ENCODE measurements around the gene CYTH3.
"Not testable (repeated sequence)": the region's sequence is repeated elsewhere in the genome, so short reads cannot be mapped to it uniquely, and the experiment has no call there.

Gene CYTH3

GRCh38 chr7:6286486-6286885, 14.1 kb upstream of the CYTH3 start:
- Histone ChIP-seq H4K20me1 (ENCODE audit: low read depth, low read length) (no peaks in the 10 kb centered on the region), H3F3A (ENCODE audit: insufficient read depth) (no peaks in the 10 kb centered on the region), H3K9ac (ENCODE audit: low read length) (no peak overlapping the region), H3K9me3 (ENCODE audit: insufficient read depth, low read length) (no peaks in the 10 kb centered on the region), H3K4me3 (ENCODE audit: insufficient read depth, low read length, poor library complexity, severe bottlenecking) (no peak overlapping the region), H2AFZ (ENCODE audit: low read depth, low read length, severe bottlenecking) (no peak overlapping the region), H3K79me2 (ENCODE audit: insufficient read depth, low read length) (no peaks in the 10 kb centered on the region), H3K27ac (ENCODE audit: low read depth, low read length) (no peak overlapping the region), H3K27me3 (ENCODE audit: low read length) (peaks cover 3% of the 10 kb centered on the region; the same call in 1 of the 2 replicates), H3K36me3 (ENCODE audit: low read length) (no peaks in the 10 kb centered on the region), H3K9me2 (replicated peaks; ENCODE audit: insufficient read depth, low read length) (no peaks in the 10 kb centered on the region), H3K4me2 (ENCODE audit: low read depth, low read length, poor library complexity, severe bottlenecking) (no peak overlapping the region)
- TF ChIP-seq CTCF (IDR thresholded peaks at IDR 0.05; ENCODE audit: insufficient read depth, low read length, poor library complexity, severe bottlenecking): no peak

- no peaks in the 10 kb centered on the region for H3K36me3 ChIP-seq (ENCODE audit: low read length)
- no peak overlapping the region for H3K4me3 ChIP-seq (ENCODE audit: insufficient read depth, low read length, poor library complexity, severe bottlenecking)
- no peak overlapping the region for H3K4me2 ChIP-seq (ENCODE audit: low read depth, low read length, poor library complexity, severe bottlenecking)
- H3K79me2 ChIP-seq (ENCODE audit: insufficient read depth, low read length): no peaks in the 10 kb centered on the region
- no peak overlapping the region for H3K27ac ChIP-seq (ENCODE audit: low read depth, low read length)
- no peaks in the 10 kb centered on the region for H3K9me3 ChIP-seq (ENCODE audit: insufficient read depth, low read length)
- no peak for TF ChIP-seq CTCF (IDR thresholded peaks at IDR 0.05; ENCODE audit: insufficient read depth, low read length, poor library complexity, severe bottlenecking)
- TF ChIP-seq EZH2phosphoT487 (conservative IDR thresholded peaks at IDR 0.05; ENCODE audit: low read length): no peak
- H3F3A ChIP-seq (ENCODE audit: insufficient read depth): no peaks in the 10 kb centered on the region
- H4K20me1 ChIP-seq (ENCODE audit: low read depth, low read length): no peaks in the 10 kb centered on the region
- no peaks in the 10 kb centered on the region for H3K9me2 ChIP-seq (replicated peaks; ENCODE audit: insufficient read depth, low read length)
- H3K27me3 ChIP-seq (ENCODE audit: low read length): peaks cover 3% of the 10 kb centered on the region; the same call in 1 of the 2 replicates
- no peak overlapping the region for H3K9ac ChIP-seq (ENCODE audit: low read length)
- H2AFZ ChIP-seq (ENCODE audit: low read depth, low read length, severe bottlenecking): no peak overlapping the region
These were observed 12.3 kb upstream of the CYTH3 start for GRCh38 chr7:6284461-6285360.

- H3K36me3 ChIP-seq (ENCODE audit: low read length): no peaks in the 10 kb centered on the region
- H3K9me3 ChIP-seq (ENCODE audit: insufficient read depth, low read length): no peaks in the 10 kb centered on the region
- no peak for TF ChIP-seq EZH2phosphoT487 (conservative IDR thresholded peaks at IDR 0.05; ENCODE audit: low read length)
- TF ChIP-seq CTCF (IDR thresholded peaks at IDR 0.05; ENCODE audit: insufficient read depth, low read length, poor library complexity, severe bottlenecking): no peak
- H3K9ac ChIP-seq (ENCODE audit: low read length): no peak overlapping the region
- H3K27me3 ChIP-seq (ENCODE audit: low read length): peaks cover 3% of the 10 kb centered on the region; the same call in 1 of the 2 replicates
- no peaks in the 10 kb centered on the region for H3K9me2 ChIP-seq (replicated peaks; ENCODE audit: insufficient read depth, low read length)
- H3K27ac ChIP-seq (ENCODE audit: low read depth, low read length): no peak overlapping the region
- H3K4me3 ChIP-seq (ENCODE audit: insufficient read depth, low read length, poor library complexity, severe bottlenecking): no peak overlapping the region
- H3K4me2 ChIP-seq (ENCODE audit: low read depth, low read length, poor library complexity, severe bottlenecking): no peak overlapping the region
- no peaks in the 10 kb centered on the region for H3K79me2 ChIP-seq (ENCODE audit: insufficient read depth, low read length)
- H2AFZ ChIP-seq (ENCODE audit: low read depth, low read length, severe bottlenecking): no peak overlapping the region
- H3F3A ChIP-seq (ENCODE audit: insufficient read depth): no peaks in the 10 kb centered on the region
- H4K20me1 ChIP-seq (ENCODE audit: low read depth, low read length): no peaks in the 10 kb centered on the region
These were observed 11.6 kb upstream of the CYTH3 start for GRCh38 chr7:6284055-6284400.

GRCh38 chr7:6283391-6284054, 11.1 kb upstream of the CYTH3 start:
- not testable (repeated sequence) for H3K36me3 ChIP-seq (ENCODE audit: low read length); H3K4me3 ChIP-seq (ENCODE audit: insufficient read depth, low read length, poor library complexity, severe bottlenecking); H3F3A ChIP-seq (ENCODE audit: insufficient read depth); H3K79me2 ChIP-seq (ENCODE audit: insufficient read depth, low read length); H3K27me3 ChIP-seq (ENCODE audit: low read length); H4K20me1 ChIP-seq (ENCODE audit: low read depth, low read length); H3K4me2 ChIP-seq (ENCODE audit: low read depth, low read length, poor library complexity, severe bottlenecking); H2AFZ ChIP-seq (ENCODE audit: low read depth, low read length, severe bottlenecking); H3K9me3 ChIP-seq (ENCODE audit: insufficient read depth, low read length); H3K9me2 ChIP-seq (replicated peaks; ENCODE audit: insufficient read depth, low read length); H3K9ac ChIP-seq (ENCODE audit: low read length); H3K27ac ChIP-seq (ENCODE audit: low read depth, low read length)

Data from SU-DHL-6 (cell line).